Activated T-cell treated with anti-CD3 and anti-CD28 coated beads, Interleukin-2, amount 50 U/mL, for 24 hours (primary cell): ENCODE results near the gene GRHPR.

ENCODE experiments used
- DNase-seq: peaks from one replicate; pipeline ENCODE4 v3.0.0-alpha.2; 2020
- H3K27ac Mint-ChIP-seq: 2 replicates; pipeline ENCODE4 v1.8.0; 2020; ENCODE audit warnings: mild to moderate bottlenecking, mixed read lengths
- H3K27me3 Mint-ChIP-seq: 2 replicates; pipeline ENCODE4 v1.8.0; 2020; ENCODE audit warnings: mixed read lengths
- H3K36me3 Mint-ChIP-seq: 2 replicates; pipeline ENCODE4 v1.8.0; 2020; ENCODE audit warnings: low read depth, mixed read lengths
- H3K4me1 Mint-ChIP-seq: 2 replicates; pipeline ENCODE4 v1.8.0; 2020; ENCODE audit warnings: low read depth, mixed read lengths
- H3K4me3 Mint-ChIP-seq: 2 replicates; pipeline ENCODE4 v1.8.0; 2020; ENCODE audit warnings: mild to moderate bottlenecking, moderate library complexity, mixed read lengths
- H3K9me3 Mint-ChIP-seq: 2 replicates; pipeline ENCODE4 v1.8.0; 2020; ENCODE audit warnings: mixed read lengths

GRHPR gene

GRCh38 chr9:37422289-37423104 is at the start of gene GRHPR:
GRHPR (plus strand) TSS chr9:37422696; CDS start chr9:37422751, 55 bp downstream.
- Mint-ChIP-seq H3K4me1 (peaks cover 28% of the 10 kb centered on the region), H3K9me3 (no peaks in the 10 kb centered on the region), H3K27me3 (no peaks in the 10 kb centered on the region), H3K4me3 (peak within 1 kb of the TSS; percentile 95), H3K27ac (peak within 1 kb of the TSS; percentile 98), H3K36me3 (peaks cover 40% of the 10 kb centered on the region)
- peak; percentile 96 for DNase-seq

GRCh38 chr9:37372839-37373238 is 49.7 kb upstream of the GRHPR start:
- no peaks in the 10 kb centered on the region for H3K36me3 Mint-ChIP-seq
- H3K27me3 Mint-ChIP-seq = peaks cover 10% of the 10 kb centered on the region
- DNase-seq = no peak
- peaks cover 11% of the 10 kb centered on the region for H3K4me1 Mint-ChIP-seq
- no peak overlapping the region for H3K4me3 Mint-ChIP-seq
- no peaks in the 10 kb centered on the region for H3K9me3 Mint-ChIP-seq
- H3K27ac Mint-ChIP-seq = no peak overlapping the region

- Mint-ChIP-seq H3K4me1 (peaks cover 11% of the 10 kb centered on the region), H3K36me3 (no peaks in the 10 kb centered on the region), H3K9me3 (no peaks in the 10 kb centered on the region), H3K4me3 (no peak overlapping the region), H3K27ac (no peak overlapping the region), H3K27me3 (peaks cover 14% of the 10 kb centered on the region)
- no peak for DNase-seq
Observed at GRCh38 chr9:37373621-37374020, 48.9 kb upstream of the GRHPR start.

- DNase-seq = no peak
- H3K4me3 Mint-ChIP-seq = no peak overlapping the region
- peaks cover 16% of the 10 kb centered on the region for H3K27me3 Mint-ChIP-seq
- no peaks in the 10 kb centered on the region for H3K9me3 Mint-ChIP-seq
- H3K4me1 Mint-ChIP-seq = peaks cover 11% of the 10 kb centered on the region
- no peak overlapping the region for H3K27ac Mint-ChIP-seq
- no peaks in the 10 kb centered on the region for H3K36me3 Mint-ChIP-seq
Observed at GRCh38 chr9:37374892-37375291, 47.6 kb upstream of the GRHPR start.

GRCh38 chr9:37377688-37378612 is 44.5 kb upstream of the GRHPR start:
- Mint-ChIP-seq H3K36me3 (no peaks in the 10 kb centered on the region), H3K27me3 (peaks cover 16% of the 10 kb centered on the region), H3K4me3 (no peak overlapping the region), H3K4me1 (no peaks in the 10 kb centered on the region), H3K9me3 (no peaks in the 10 kb centered on the region), H3K27ac (no peak overlapping the region)
- no peak for DNase-seq

- H3K4me3 Mint-ChIP-seq = no peak overlapping the region
- peaks cover 16% of the 10 kb centered on the region for H3K27me3 Mint-ChIP-seq
- H3K4me1 Mint-ChIP-seq = no peaks in the 10 kb centered on the region
- no peak overlapping the region for H3K27ac Mint-ChIP-seq
- H3K9me3 Mint-ChIP-seq = no peaks in the 10 kb centered on the region
- no peaks in the 10 kb centered on the region for H3K36me3 Mint-ChIP-seq
- DNase-seq = no peak
Observed at GRCh38 chr9:37378613-37379004, 43.9 kb upstream of the GRHPR start.

- no peak overlapping the region for H3K27ac Mint-ChIP-seq
- no peaks in the 10 kb centered on the region for H3K4me1 Mint-ChIP-seq
- no peaks in the 10 kb centered on the region for H3K9me3 Mint-ChIP-seq
- H3K4me3 Mint-ChIP-seq = no peak overlapping the region
- no peaks in the 10 kb centered on the region for H3K36me3 Mint-ChIP-seq
- DNase-seq = no peak
- peaks cover 16% of the 10 kb centered on the region for H3K27me3 Mint-ChIP-seq
Observed at GRCh38 chr9:37379835-37380234, 42.7 kb upstream of the GRHPR start.

- Mint-ChIP-seq H3K9me3 (no peaks in the 10 kb centered on the region), H3K27me3 (peaks cover 16% of the 10 kb centered on the region), H3K36me3 (no peaks in the 10 kb centered on the region), H3K4me3 (no peak overlapping the region), H3K27ac (no peak overlapping the region), H3K4me1 (no peaks in the 10 kb centered on the region)
- DNase-seq = no peak
Observed at GRCh38 chr9:37380570-37380969, 41.9 kb upstream of the GRHPR start.

GRCh38 chr9:37381094-37381741 is 41.3 kb upstream of the GRHPR start:
- H3K36me3 Mint-ChIP-seq = no peaks in the 10 kb centered on the region
- DNase-seq = no peak
- no peak overlapping the region for H3K27ac Mint-ChIP-seq
- H3K27me3 Mint-ChIP-seq = peaks cover 13% of the 10 kb centered on the region
- H3K9me3 Mint-ChIP-seq = no peaks in the 10 kb centered on the region
- no peak overlapping the region for H3K4me3 Mint-ChIP-seq
- H3K4me1 Mint-ChIP-seq = no peaks in the 10 kb centered on the region

GRCh38 chr9:37382161-37382981 is 40.1 kb upstream of the GRHPR start:
- H3K27ac Mint-ChIP-seq = no peak overlapping the region

GRCh38 chr9:37382982-37383357 is 39.5 kb upstream of the GRHPR start:
- no peak for DNase-seq
- Mint-ChIP-seq H3K4me1 (no peaks in the 10 kb centered on the region), H3K9me3 (no peaks in the 10 kb centered on the region), H3K27ac (no peak overlapping the region), H3K36me3 (no peaks in the 10 kb centered on the region), H3K27me3 (peaks cover 7% of the 10 kb centered on the region), H3K4me3 (no peak overlapping the region)

More at GRCh38 chr9:37382161-37382981, 40.1 kb upstream of the GRHPR start:
- no peaks in the 10 kb centered on the region for H3K9me3 Mint-ChIP-seq
- no peaks in the 10 kb centered on the region for H3K4me1 Mint-ChIP-seq
- H3K27me3 Mint-ChIP-seq = peaks cover 7% of the 10 kb centered on the region
- no peak for DNase-seq
- H3K36me3 Mint-ChIP-seq = no peaks in the 10 kb centered on the region
- H3K4me3 Mint-ChIP-seq = no peak overlapping the region

GRCh38 chr9:37383393-37383792 is 39.1 kb upstream of the GRHPR start:
- no peaks in the 10 kb centered on the region for H3K4me1 Mint-ChIP-seq
- no peak overlapping the region for H3K4me3 Mint-ChIP-seq
- no peak for DNase-seq
- H3K27ac Mint-ChIP-seq = no peak overlapping the region
- H3K27me3 Mint-ChIP-seq = peaks cover 4% of the 10 kb centered on the region
- no peaks in the 10 kb centered on the region for H3K36me3 Mint-ChIP-seq
- no peaks in the 10 kb centered on the region for H3K9me3 Mint-ChIP-seq

GRCh38 chr9:37383876-37384746 is 38.4 kb upstream of the GRHPR start:
- Mint-ChIP-seq H3K9me3 (no peaks in the 10 kb centered on the region), H3K36me3 (no peaks in the 10 kb centered on the region), H3K4me1 (no peaks in the 10 kb centered on the region), H3K27me3 (no peaks in the 10 kb centered on the region), H3K4me3 (no peak overlapping the region), H3K27ac (no peak overlapping the region)
- no peak for DNase-seq
